Ectodermal cell (in vitro differentiated cells): ENCODE data around the gene C19orf44.

Experiments
- H3K27ac ChIP-seq: 2 replicates; pipeline ENCODE4 v1.7.0; 2013; ENCODE audit warnings: mild to moderate bottlenecking, low read depth, low read length; ENCODE audit not compliant: insufficient read depth, poor library complexity, severe bottlenecking
- H3K27me3 ChIP-seq: 2 replicates; pipeline ENCODE4 v1.7.0; 2013; ENCODE audit warnings: mild to moderate bottlenecking, low read length; ENCODE audit not compliant: insufficient read depth, control insufficient read depth, poor library complexity, severe bottlenecking
- H3K36me3 ChIP-seq: one replicate; pipeline ENCODE4 v1.7.0; 2013; ENCODE audit warnings: low read length; ENCODE audit not compliant: control insufficient read depth, insufficient read depth
- H3K4me1 ChIP-seq: one replicate; pipeline ENCODE4 v1.7.0; 2013; ENCODE audit warnings: low read length; ENCODE audit not compliant: control insufficient read depth, insufficient read depth
- H3K4me3 ChIP-seq: 2 replicates; pipeline ENCODE4 v1.7.0; 2013; ENCODE audit warnings: low read depth, low read length, control low read depth; ENCODE audit not compliant: insufficient read depth
- H3K9me3 ChIP-seq: 2 replicates; pipeline ENCODE4 v1.7.0; 2013; ENCODE audit warnings: mild to moderate bottlenecking, low read length, moderate library complexity; ENCODE audit not compliant: control insufficient read depth
- WGBS, 2 experiments: methylation state at CpG; one replicate each; pipeline ENCODE4 v1.1.7; 2013; ENCODE audit warnings: missing lambda C conversion rate in 2 of 2; 5-methylcytosine and 5-hydroxymethylcytosine counted together

C19orf44 gene

GRCh38 chr19:16514383-16515019, 18.3 kb downstream of the C19orf44 start:
- no peak overlapping the region for H3K4me3 ChIP-seq
- 93 to 94% methylated on average over 24 of the region's 24 CpGs for WGBS, 2 experiments
- peaks cover 22% of the 10 kb centered on the region for H3K36me3 ChIP-seq
- no peaks in the 10 kb centered on the region for H3K27me3 ChIP-seq
- H3K27ac ChIP-seq: no peak overlapping the region
- H3K4me1 ChIP-seq: no peaks in the 10 kb centered on the region
- no peaks in the 10 kb centered on the region for H3K9me3 ChIP-seq

DNA sequence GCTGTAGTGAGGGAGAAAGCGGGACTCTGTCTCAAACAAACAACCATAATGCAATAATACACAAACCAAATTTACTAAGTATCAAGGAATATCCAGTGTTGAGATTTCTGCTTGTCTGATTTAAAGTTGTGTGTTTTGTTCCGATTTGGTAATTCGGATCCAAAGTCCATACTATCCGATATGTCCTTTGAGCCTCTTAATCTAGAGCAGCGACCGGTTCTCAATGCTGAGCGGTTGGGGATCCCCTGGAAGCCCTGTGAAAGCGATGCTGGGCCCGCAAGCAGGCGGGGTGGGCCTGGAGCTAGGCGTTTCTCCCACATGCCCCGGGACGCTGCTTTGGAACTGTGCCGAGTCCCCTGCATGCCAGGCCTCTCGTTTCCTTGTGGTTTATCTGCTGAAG, 20.2 kb downstream of the C19orf44 start:
- Histone ChIP-seq H3K4me1 (no peaks in the 10 kb centered on the region), H3K27ac (no peak overlapping the region), H3K27me3 (no peaks in the 10 kb centered on the region), H3K36me3 (peaks cover 40% of the 10 kb centered on the region), H3K4me3 (no peak overlapping the region), H3K9me3 (no peaks in the 10 kb centered on the region)
- 94 to 95% methylated on average over 14 to 15 of the region's 15 CpGs for WGBS, 2 experiments

DNA sequence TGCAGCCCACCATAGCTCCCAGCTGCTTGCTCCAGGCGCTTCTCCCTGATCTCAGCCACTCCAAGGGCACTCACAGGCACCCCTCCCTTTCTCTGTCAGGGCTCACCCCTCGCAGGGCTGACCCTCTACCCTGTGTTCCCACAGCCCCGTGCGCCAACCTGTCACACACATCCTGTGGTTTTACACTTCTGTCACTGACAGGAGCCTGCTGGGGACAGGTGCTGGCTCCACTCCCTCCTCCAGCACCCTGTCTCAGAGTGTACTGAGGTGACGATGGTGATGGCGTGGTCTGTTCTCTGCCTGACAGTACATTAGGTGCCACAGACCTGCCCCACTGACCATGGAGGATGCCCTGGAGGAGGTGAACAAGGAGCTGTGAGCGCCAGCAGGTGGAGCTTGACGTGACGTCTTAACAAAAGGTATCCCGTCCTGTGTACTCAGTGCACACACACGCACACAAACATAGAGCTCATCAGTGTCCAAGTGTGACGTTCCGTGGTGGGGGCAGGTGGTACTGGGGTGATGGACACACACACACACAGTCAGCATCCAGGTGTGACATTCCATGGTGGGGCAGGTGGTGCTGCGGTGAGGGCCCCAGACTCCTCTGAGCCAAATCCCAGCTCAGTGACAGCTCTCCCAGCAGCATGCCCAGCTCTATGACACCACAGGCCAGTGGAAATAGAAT, 20.9 kb downstream of the C19orf44 start:
- H3K27me3 ChIP-seq: no peaks in the 10 kb centered on the region
- H3K27ac ChIP-seq: no peak overlapping the region
- H3K36me3 ChIP-seq: peaks cover 47% of the 10 kb centered on the region
- no peak overlapping the region for H3K4me3 ChIP-seq
- H3K9me3 ChIP-seq: no peaks in the 10 kb centered on the region
- 95 to 97% methylated on average over 14 of the region's 14 CpGs for WGBS, 2 experiments
- no peaks in the 10 kb centered on the region for H3K4me1 ChIP-seq

DNA sequence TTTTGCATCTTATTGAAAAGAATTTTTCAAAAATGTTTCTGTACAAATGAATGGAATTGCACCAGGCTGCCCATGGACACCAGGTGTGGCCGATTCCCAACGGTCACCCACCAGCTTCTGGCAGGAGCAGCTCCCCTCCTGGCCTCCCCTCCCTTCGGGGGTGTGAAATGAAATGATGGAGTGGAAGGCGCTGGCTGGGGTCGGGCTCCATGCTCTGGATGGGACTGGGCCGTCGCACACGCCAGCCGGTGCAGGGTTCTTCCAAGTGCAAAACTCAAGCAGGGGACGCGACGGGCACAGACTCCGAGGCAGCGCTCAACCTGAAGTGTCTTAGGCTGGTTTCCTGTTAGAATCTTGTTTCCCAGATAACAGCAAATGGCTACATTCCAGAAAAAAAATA, 21.9 kb downstream of the C19orf44 start:
- Histone ChIP-seq H3K27me3 (no peaks in the 10 kb centered on the region), H3K36me3 (peaks cover 54% of the 10 kb centered on the region)

DNA sequence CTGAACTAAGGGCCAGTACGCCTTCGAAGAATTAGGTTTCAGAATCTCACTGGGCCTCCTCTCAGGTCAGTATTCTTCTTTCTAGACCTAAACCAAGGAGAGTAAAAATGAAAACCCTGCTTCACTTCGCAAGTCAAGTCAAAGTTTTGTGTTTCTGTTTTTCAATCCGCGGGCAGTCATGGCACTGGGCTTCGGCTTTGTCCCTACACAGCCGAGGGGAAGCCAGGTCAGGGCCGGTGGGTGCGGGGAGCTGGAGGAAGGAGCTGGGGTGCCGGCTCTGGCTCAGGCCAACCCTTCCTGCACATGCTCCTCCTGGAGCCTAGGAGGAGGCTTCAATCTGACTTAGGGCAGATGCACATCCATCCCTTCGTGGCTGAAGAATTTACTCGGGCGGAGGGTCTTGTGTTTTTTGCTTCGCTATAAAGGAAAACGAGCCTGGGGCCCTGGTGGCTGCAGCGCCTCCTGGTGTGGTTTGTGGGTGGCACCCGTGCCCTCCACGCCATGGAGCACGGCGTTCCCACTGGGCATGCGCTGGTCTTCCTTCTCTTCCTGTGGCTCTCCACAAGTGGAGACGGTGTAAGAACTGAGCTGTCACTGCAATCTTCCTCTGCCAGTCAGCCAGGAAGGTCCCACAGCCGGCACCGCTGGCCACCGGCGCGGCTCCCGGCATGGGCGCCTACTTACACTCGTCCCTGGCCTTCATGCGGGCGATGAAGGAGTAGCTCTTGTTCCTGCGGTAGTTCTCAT, 22.5 kb downstream of the C19orf44 start:
- 94 to 96% methylated on average over 33 of the region's 33 CpGs for WGBS, 2 experiments
- peaks cover 60% of the 10 kb centered on the region for H3K36me3 ChIP-seq
- H3K27me3 ChIP-seq: no peaks in the 10 kb centered on the region
- no peak overlapping the region for H3K27ac ChIP-seq
- H3K9me3 ChIP-seq: no peaks in the 10 kb centered on the region
- no peaks in the 10 kb centered on the region for H3K4me1 ChIP-seq
- H3K4me3 ChIP-seq: no peak overlapping the region

More for the DNA sequence above, 21.9 kb downstream of the C19orf44 start:
- Histone ChIP-seq H3K4me3 (no peak overlapping the region), H3K9me3 (no peaks in the 10 kb centered on the region), H3K4me1 (no peaks in the 10 kb centered on the region), H3K27ac (no peak overlapping the region)
- WGBS, 2 experiments: 91 to 95% methylated on average over 14 of the region's 14 CpGs

DNA sequence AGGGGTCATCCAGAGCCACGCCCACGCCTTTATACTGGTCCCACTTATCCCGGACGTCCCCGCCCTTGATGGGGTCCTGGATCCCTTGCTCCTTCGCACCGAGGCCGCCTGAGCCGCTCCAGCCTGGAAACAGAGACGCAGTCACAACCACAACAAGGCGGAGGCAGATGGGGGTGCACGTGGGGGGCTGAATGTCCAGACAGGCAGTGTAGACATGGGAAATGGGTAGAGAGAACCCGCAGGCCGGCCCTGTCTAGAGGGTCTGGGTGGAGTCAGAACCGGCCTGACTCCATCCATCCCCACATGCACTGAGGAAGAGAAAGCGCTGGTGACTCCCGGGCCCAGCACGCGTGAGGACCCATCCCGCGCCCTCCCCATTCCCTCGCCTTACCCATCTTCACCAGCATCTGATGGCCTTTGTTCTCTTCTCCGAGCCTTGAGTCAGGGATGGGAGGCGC, 23.1 kb downstream of the C19orf44 start:
- WGBS, 2 experiments: 96% methylated on average over 24 of the region's 24 CpGs
- Histone ChIP-seq H3K9me3 (no peaks in the 10 kb centered on the region), H3K4me3 (no peak overlapping the region), H3K27me3 (no peaks in the 10 kb centered on the region), H3K36me3 (peaks cover 61% of the 10 kb centered on the region), H3K27ac (no peak overlapping the region), H3K4me1 (no peaks in the 10 kb centered on the region)

GRCh38 chr19:16520074-16520973, 24.1 kb downstream of the C19orf44 start:
- no peak overlapping the region for H3K27ac ChIP-seq
- WGBS, 2 experiments: 95 to 96% methylated on average over 45 of the region's 45 CpGs
- H3K36me3 ChIP-seq: peaks cover 71% of the 10 kb centered on the region
- no peaks in the 10 kb centered on the region for H3K9me3 ChIP-seq
- H3K4me3 ChIP-seq: no peak overlapping the region
- H3K4me1 ChIP-seq: no peaks in the 10 kb centered on the region
- no peaks in the 10 kb centered on the region for H3K27me3 ChIP-seq

DNA sequence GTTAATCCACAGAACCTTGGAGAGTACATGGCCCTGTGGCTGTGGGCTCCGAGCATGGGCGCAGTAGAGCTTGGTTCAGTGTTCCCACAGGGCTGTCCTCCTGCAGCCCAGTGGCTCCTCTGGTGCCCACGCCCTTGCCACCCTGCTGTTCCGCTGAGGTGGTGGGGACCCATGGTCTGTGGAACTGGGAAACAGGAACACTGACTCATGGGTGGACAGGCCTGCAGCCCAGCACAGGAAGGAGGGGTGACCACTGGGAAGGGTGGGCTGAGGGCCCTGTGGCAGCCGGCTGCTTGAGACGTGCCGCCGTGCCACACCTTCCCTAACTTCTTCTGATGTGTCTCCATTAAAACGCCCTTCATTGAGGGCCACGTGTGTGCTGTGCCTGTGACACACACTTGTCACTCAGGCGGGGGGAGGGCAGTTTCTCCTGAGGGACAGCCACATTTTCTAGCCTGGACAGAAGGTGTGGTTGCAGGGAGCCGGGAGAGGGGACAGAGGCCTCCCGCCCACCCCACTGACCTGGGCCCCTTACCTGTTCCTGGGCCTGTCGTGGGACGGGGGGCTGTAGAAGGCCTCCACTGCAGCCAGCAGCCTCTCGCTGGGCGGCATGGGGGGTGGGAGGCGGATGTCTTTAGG, 24.9 kb downstream of the C19orf44 start:
- Histone ChIP-seq H3K36me3 (peaks cover 75% of the 10 kb centered on the region), H3K4me3 (no peak overlapping the region), H3K4me1 (no peaks in the 10 kb centered on the region), H3K27ac (no peak overlapping the region), H3K9me3 (no peaks in the 10 kb centered on the region), H3K27me3 (no peaks in the 10 kb centered on the region)
- WGBS, 2 experiments: 96% methylated on average over 18 of the region's 18 CpGs

DNA sequence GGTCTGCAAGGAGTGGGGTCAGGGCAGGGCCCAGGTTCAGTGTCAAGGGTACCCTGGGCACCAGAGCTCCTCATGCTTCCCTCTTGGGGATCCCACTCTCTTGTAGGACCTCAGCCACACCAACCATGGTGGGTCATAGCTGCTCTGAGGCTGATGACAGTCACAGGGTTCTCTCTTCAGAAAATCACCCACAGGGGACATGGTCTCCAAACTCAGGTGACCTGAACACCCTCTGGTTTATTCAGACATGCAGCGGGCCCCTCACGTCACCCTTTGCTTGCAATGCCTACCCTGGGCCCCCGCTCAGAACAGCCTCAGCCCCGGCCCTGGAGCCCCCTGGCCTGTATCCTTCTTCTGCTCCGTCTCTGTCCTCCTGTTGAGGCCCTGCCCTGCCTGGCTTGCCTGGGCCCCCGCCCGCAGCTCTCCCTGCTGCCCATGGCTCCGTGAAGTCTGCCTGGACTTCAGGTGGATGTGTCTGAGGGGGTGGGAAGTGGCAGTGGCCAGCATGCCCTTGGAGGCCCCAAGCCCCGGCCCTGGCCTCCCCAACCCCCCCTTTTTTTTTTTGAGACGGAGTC, 25.6 kb downstream of the C19orf44 start:
- Histone ChIP-seq H3K27me3 (no peaks in the 10 kb centered on the region), H3K27ac (no peak overlapping the region), H3K4me1 (no peaks in the 10 kb centered on the region), H3K4me3 (no peak overlapping the region), H3K9me3 (no peaks in the 10 kb centered on the region), H3K36me3 (peaks cover 74% of the 10 kb centered on the region)
- 94 to 96% methylated on average over 10 of the region's 10 CpGs for WGBS, 2 experiments
